ENCODE measurements around the gene ADAMTS9.

Gene ADAMTS9

GRCh38 chr3:64617610-64618009 is 70.2 kb downstream of the ADAMTS9 start:
- no peak for DNase-seq

- DNase-seq, result no peak
These were observed 70.8 kb downstream of the ADAMTS9 start for GRCh38 chr3:64616953-64617352.

- no peak for DNase-seq
These were observed 74.8 kb downstream of the ADAMTS9 start for GRCh38 chr3:64612916-64613526.

- no peak for DNase-seq
These were observed 75.5 kb downstream of the ADAMTS9 start for GRCh38 chr3:64612082-64612860.

- no peak for DNase-seq
These were observed 79.1 kb downstream of the ADAMTS9 start for GRCh38 chr3:64608741-64609140.

GRCh38 chr3:64607032-64607551 is 80.7 kb downstream of the ADAMTS9 start:
- no peak for DNase-seq

GRCh38 chr3:64604313-64604712 is 83.5 kb downstream of the ADAMTS9 start:
- DNase-seq, result no peak

- no peak for DNase-seq
These were observed 86.0 kb downstream of the ADAMTS9 start for GRCh38 chr3:64601824-64602223.

- DNase-seq, result no peak
These were observed 87.4 kb downstream of the ADAMTS9 start for GRCh38 chr3:64600246-64600950.

GRCh38 chr3:64599651-64600050 is 88.1 kb downstream of the ADAMTS9 start:
- no peak for DNase-seq

- DNase-seq, result no peak
These were observed 92.5 kb downstream of the ADAMTS9 start for GRCh38 chr3:64595253-64595694.

- no peak for DNase-seq
These were observed 93.7 kb downstream of the ADAMTS9 start for GRCh38 chr3:64594134-64594533.

GRCh38 chr3:64593350-64593749 is 94.5 kb downstream of the ADAMTS9 start:
- DNase-seq, result no peak

- DNase-seq, result no peak
These were observed 96.2 kb downstream of the ADAMTS9 start for GRCh38 chr3:64591615-64592014.

GRCh38 chr3:64588380-64588779 is 99.4 kb downstream of the ADAMTS9 start:
- DNase-seq, result no peak

- no peak for DNase-seq
These were observed 100.8 kb downstream of the ADAMTS9 start for GRCh38 chr3:64586952-64587351.

- DNase-seq, result no peak
These were observed 103.6 kb downstream of the ADAMTS9 start for GRCh38 chr3:64584179-64584578.

- DNase-seq, result no peak
These were observed 109.0 kb downstream of the ADAMTS9 start for GRCh38 chr3:64578797-64579196.

- no peak for DNase-seq
These were observed 109.6 kb downstream of the ADAMTS9 start for GRCh38 chr3:64578062-64578770.

GRCh38 chr3:64576211-64576775 is 111.5 kb downstream of the ADAMTS9 start:
- no peak for DNase-seq

GRCh38 chr3:64575211-64575844 is 112.5 kb downstream of the ADAMTS9 start:
- no peak for DNase-seq

GRCh38 chr3:64574194-64574593 is 113.6 kb downstream of the ADAMTS9 start:
- DNase-seq, result no peak
